VCaP (cell line): ENCODE measurements around the gene KEAP1.

Source experiments
- H3K27ac ChIP-seq: fragments of 450-650 bp; 2 replicates; pipeline ENCODE4 v1.5.1; 2017
- CTCF ChIP-seq: fragments of 450-650 bp; conservative IDR thresholded peaks from 2 replicates; pipeline ENCODE4 v1.5.1; 2017; ENCODE audit warnings: mild to moderate bottlenecking, moderate library complexity

Gene KEAP1

GRCh38 chr19:10502524-10503001, 593 bp downstream of the KEAP1 start:
- TF ChIP-seq CTCF, result no peak
- peak overlapping the region; percentile 98 for H3K27ac ChIP-seq

GRCh38 chr19:10501971-10502523, 1.1 kb downstream of the KEAP1 start:
- TF ChIP-seq CTCF, result no peak
- H3K27ac ChIP-seq, result peak overlapping the region; percentile 98

GRCh38 chr19:10500247-10500592, 2.9 kb downstream of the KEAP1 start:
- H3K27ac ChIP-seq, result no peak overlapping the region
- no peak for TF ChIP-seq CTCF

- no peak overlapping the region for H3K27ac ChIP-seq
- no peak for TF ChIP-seq CTCF
Observed at GRCh38 chr19:10499550-10500246, 3.5 kb downstream of the KEAP1 start.

GRCh38 chr19:10497371-10497770, 5.8 kb downstream of the KEAP1 start:
- H3K27ac ChIP-seq, result no peak overlapping the region
- no peak for TF ChIP-seq CTCF

GRCh38 chr19:10491472-10492047, 11.6 kb downstream of the KEAP1 start:
- no peak overlapping the region for H3K27ac ChIP-seq
- no peak for TF ChIP-seq CTCF

- no peak for TF ChIP-seq CTCF
- no peak overlapping the region for H3K27ac ChIP-seq
Observed at GRCh38 chr19:10486551-10486950, 16.6 kb downstream of the KEAP1 start.
